ENCODE measurements around the gene RNASEH2B.

Gene RNASEH2B

GRCh38 chr13:50995854-50996253 is 86.3 kb downstream of the RNASEH2B start:
- no peak for DNase-seq (ENCODE audit: low read depth)

GRCh38 chr13:50998326-50998725 is 88.7 kb downstream of the RNASEH2B start:
- DNase-seq (ENCODE audit: low read depth) = no peak

- DNase-seq (ENCODE audit: low read depth) = no peak
Observed at GRCh38 chr13:50999641-51000040, 90.0 kb downstream of the RNASEH2B start.

GRCh38 chr13:51000061-51000460 is 90.5 kb downstream of the RNASEH2B start:
- DNase-seq (ENCODE audit: low read depth) = no peak

- DNase-seq (ENCODE audit: low read depth) = no peak
Observed at GRCh38 chr13:51000571-51001260, 91.1 kb downstream of the RNASEH2B start.

GRCh38 chr13:51001335-51001734 is 91.7 kb downstream of the RNASEH2B start:
- no peak for DNase-seq (ENCODE audit: low read depth)

GRCh38 chr13:51002736-51003135 is 93.1 kb downstream of the RNASEH2B start:
- DNase-seq (ENCODE audit: low read depth) = no peak

GRCh38 chr13:51003642-51004041 is 94.1 kb downstream of the RNASEH2B start:
- no peak for DNase-seq (ENCODE audit: low read depth)

GRCh38 chr13:51004111-51004865 is 94.7 kb downstream of the RNASEH2B start:
- DNase-seq (ENCODE audit: low read depth) = no peak

GRCh38 chr13:51004918-51005460 is 95.4 kb downstream of the RNASEH2B start:
- DNase-seq (ENCODE audit: low read depth) = no peak

- DNase-seq (ENCODE audit: low read depth) = no peak
Observed at GRCh38 chr13:51005566-51005965, 96.0 kb downstream of the RNASEH2B start.

Data from stimulated activated CD8-positive, alpha-beta memory T cell treated with anti-CD3 and anti-CD28 coated beads, Interleukin-12 subunit alpha, Interleukin-12 subunit beta, amount 100 ng/mL, for 1 hour (primary cell).